GM19099 (cell line): Measurements from ENCODE around the gene CTDSPL.

Experiments used
- POLR2A ChIP-seq: IDR thresholded peaks from 3 replicates; pipeline ENCODE4 v1.6.1; 2011; ENCODE audit warnings: low read depth; ENCODE audit not compliant: insufficient read length; ENCODE audit errors: extremely low read depth

CTDSPL gene

DNA sequence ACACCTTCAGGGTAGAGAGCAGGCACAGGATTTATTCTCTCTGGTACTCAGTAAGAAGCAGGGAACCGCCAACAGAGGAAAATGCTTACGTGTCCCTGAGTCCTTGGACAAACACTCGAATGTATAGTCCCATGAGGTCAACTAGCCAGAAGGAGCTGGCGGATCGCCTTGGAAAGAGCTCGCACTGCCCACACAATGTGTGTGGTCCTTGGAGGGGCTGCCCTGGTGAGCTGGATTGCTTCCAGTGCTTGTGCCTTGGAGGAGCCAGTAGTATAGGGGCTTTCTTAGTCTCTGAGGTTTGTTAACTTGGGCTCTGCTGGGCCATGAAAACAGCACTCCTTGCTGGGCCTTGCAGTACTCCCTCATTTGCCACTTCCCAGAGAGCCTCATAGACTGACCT, 88.2 kb downstream of the CTDSPL start:
- TF ChIP-seq POLR2A: no peak

DNA sequence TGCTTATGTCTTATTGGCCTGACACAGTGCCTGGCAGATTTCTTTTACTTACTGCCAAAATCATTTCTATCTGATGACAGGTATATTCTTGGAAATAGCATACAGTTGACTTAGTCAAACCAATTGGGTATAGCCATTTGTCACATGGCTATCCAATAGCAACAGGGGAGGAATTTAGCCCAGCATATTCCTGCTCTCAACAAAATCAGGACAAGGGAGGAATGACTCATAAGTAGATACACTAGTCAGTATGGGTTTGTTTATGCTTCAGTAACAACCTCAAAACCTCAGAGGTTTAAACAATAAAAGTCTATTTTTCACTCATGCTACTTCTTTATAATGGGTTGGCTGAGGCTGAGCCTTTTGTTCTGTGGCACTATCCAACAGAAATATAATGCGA, 90.9 kb downstream of the CTDSPL start:
- no peak for TF ChIP-seq POLR2A

DNA sequence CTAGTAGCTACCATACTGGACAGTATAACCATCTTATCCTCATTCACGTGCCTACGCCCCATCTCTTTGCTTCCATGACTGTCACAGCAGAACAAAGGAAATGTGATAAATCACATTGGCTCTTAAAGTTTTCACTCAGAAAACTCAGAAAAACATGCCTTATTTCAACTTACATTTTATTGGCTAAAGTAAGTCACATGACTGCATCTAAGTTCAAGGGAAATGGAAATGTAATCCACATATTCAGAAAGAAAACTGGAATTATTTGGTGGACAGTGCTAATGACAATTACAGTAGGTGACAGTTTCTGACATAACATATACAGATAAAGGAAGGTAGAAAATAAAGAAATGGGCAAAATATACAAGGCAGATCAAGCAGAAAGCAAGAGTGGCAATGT, 91.5 kb downstream of the CTDSPL start:
- TF ChIP-seq POLR2A: no peak

DNA sequence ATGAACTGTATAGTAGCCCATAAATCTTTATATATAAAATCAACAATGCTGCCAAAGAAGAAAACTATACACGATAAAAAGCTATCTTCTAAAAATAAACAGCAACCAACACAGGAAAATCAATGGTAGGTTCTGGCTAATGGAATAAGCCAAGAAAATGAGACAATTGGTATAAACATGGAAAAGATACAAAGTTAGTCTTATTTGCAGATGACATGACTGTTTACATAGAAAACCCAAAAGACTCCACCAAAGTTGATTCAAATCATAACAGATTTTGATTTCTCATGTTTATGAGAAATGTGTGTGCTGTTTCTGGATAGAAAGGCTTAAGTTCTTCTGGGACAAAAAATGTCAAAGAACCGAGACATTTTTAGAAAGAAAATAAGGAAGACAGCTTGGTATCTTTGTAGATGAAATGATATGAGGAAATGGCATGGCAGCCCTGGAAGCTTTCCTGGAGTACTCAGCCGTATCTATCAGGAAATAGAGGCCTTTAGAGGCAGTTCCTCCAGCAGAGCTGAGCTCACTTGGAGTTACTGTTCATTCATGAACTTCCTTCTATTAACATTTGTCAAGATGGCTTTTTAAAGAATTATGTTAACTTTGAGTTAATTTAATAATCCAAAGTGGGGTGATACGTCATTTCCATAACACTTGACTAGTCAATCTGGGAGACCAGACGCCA, 92.2 kb downstream of the CTDSPL start:
- TF ChIP-seq POLR2A: no peak

DNA sequence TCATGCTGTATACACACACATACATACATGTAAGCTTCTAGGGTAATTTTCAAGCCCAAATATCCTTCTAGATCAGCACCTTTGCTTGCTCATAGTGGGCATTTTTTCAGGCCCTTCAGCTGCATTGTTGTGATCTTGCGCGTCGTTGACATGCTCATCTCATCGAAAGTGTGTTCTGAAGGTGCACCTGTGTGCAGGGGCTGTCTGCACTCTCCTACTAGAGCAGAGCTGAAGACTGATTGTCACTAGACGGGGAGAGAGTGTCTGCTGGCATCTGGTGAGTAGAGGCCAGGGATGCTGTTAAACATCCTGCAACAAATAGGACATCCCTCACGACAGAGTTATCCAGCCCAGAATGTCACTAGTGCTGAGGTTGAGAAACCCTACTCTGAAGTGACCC, 93.2 kb downstream of the CTDSPL start:
- TF ChIP-seq POLR2A: no peak

DNA sequence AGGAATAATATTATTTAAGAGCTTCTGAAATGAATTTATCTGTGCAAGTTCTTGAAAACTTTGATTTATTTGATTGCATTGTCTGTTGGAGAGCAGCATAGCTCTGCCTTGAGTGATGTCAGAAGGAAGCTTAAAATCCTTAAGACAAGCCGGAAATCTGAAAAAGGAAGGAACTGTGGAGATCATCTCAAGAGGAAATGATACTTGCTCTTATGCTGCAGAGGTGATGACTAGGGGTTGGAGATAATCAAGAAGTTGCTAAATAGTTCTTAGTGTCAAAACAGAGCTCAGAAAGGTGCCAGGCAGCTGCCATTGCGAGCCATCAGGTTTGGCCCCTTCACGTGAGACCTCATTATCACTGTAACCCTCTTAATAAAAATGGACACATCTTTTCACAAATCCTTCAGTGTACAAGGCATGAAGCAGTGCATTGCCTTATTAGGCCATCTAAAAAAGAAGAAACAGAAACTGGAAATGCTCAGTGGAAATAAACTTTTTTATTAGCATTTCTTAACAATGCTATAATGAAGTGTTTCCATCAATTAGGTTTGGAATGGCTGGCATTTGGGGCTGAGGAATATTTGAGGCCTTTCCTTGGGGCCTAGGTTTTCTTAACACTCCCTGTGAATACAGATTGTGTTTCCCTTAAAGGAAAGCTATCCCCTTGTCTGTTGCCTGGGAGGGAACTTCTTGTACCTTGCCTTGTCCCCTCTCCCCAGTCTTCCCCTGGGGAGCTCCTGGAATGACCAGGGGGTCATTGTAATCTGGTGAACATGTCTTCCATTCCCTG, 94.4 kb downstream of the CTDSPL start:
- TF ChIP-seq POLR2A: no peak

DNA sequence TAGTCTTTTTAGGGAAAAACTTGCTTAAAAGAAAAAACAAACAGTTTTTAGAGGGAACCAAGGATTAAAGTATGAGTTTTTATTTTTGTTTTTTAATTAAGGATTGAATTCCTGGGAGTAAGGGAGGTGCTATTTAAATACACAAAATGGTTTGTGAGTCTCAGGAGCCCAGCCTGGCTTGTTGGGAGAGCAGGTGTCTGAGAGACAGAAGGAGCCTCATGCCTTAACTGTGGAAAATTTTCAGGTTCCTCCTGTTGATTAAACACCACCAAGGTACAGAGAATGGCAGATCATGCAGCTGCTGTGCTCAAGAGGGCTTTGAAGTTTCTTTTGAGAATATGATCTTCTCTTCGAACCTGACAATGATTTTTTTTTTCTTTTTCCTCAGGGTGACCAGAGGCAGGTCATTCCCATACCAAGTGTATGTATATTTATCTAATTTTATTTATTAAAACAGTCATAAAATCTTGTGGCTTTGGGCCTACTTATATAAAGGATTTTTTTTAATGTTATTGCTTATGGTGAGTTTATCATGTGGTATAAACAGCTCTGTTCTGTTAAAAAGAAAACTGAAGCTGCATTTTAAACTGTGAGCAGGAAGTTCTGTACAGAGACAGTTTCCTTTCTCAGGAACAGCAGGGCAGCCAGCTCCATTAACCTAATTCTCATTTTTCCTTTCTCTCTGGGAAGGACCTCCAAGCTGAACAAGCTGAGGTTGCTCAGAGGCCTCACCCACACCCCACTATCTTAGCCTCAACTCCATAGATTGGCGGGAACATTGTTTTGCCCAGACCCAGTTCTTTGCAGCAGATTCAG, 95.3 kb downstream of the CTDSPL start:
- no peak for TF ChIP-seq POLR2A

DNA sequence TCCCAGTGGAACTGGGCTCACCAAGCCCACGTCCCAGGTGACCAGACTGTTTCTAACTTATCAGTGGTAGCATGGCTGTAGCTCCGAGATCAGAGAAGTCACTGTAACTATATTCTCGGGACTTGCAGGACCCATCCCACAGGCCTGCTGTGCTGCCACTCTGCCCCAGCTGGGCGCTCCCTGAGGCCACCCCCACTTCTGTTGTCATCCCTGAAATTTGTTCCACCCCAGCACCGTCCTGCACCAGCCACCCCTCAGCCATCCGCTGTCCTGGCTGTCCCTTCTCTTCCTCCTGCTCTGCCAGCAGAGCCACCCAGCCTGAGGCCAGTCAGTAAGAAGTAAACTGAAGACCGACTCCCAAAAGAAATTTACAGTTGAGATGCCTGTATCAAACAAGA, 95.9 kb downstream of the CTDSPL start:
- no peak for TF ChIP-seq POLR2A

DNA sequence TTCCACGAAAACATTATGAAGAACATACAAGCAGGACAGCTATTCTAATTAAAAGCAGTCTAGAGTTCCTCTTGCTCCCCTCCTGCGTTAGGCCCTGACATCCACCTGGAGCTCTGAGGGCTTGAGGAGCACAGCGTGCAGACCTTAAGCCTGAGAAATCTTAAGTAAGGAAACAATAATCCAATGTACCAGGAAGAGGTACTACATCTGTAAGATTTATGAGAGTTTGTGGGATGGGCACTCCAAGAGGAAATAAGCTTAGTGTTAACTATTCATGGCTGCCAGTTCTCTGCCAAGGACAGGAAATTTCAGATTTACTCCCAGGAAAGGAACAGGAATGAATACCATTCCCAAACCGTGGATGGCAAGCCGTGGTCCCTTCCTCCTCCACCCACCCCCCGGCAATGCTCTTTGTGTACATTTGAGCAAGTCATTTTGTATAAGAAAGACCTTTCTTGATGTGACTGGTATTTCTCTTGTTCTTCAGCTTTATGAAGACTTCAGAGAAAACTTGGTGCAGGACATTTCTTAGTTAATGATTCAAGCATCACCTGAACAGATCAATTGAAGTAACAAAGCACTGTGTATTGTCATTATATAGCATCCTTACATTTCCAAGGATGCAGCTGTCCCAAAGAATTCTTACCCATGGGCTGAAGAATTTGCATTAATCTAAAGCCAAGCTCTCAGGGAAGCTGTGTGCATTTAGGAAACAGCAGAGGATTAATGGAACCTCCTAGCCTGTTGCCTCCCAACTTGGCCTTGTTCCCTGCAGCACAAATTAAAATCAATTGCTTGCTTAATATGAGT, 100.1 kb downstream of the CTDSPL start:
- TF ChIP-seq POLR2A: no peak

DNA sequence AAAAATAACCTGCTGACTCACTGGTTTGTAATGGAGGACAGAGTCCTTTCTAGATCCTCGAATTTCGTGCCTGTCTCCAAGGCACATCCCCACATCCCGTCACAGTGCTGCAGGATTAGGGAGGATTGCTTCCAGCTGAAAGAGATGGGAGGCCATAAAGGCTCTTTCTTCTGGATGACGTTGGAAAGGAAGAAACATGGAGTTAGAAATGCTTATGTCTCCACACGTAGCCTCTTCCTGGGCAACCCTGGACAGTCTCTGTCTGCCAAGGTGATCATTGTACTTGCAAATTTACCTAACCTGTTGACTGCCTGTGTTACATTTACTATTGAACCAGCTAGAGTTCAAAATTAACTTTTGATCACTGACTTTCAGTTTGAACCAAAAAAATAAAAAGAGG, 101.3 kb downstream of the CTDSPL start:
- no peak for TF ChIP-seq POLR2A

DNA sequence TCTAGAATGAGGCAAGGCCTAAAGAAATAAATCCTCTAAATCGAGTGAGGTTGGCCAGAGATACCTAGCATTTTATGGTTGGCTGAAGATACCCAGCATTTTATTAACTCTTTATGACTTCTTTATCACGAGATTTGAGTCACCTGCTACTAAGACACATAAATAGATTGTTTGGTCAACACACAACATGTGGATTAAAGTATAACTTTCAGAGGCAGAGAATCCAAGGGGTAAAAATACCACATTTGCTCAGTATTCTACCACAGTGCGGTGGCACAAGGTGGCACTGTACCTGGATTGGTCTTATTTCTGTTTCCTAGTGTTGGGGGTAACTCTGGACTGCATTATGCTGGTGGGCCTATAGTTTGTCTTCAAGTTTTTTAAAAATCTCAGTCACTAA, 102.0 kb downstream of the CTDSPL start:
- TF ChIP-seq POLR2A: no peak

DNA sequence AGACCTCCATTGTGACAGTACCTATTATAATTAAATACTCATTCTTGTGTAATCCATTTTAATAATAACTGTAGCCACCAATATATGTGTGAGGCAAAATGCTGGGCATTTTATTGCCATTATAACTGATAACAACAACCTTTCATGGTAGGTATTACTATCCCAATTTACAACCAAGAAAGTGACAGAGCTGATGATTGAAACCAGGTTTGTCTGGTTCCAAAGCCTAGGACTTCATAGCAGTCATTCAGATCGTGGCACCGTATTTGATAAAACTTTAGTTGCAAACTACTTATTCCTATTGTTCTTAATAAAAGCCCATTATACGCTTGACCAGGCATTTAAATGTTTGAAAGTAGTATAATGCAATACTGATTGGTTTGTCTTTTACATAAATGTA, 102.5 kb downstream of the CTDSPL start:
- no peak for TF ChIP-seq POLR2A

DNA sequence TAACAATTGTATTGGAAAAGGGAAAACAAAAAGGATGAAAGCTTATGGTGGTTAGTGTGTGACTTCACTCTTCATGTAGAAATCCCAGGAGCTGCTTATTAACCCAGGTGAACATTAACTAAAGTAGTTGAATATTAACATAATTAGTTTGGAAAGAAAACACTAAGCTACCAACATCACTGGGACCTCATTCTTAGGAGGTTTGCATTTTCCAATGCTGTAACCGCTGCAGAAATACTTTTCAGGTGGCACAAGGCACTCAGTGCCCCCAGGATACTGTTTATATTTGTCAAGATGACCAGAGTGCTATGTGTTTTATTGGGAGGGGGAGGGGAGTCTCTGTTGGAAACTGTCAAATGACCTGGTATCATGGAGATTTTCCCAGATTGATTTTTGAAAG, 103.0 kb downstream of the CTDSPL start:
- no peak for TF ChIP-seq POLR2A

DNA sequence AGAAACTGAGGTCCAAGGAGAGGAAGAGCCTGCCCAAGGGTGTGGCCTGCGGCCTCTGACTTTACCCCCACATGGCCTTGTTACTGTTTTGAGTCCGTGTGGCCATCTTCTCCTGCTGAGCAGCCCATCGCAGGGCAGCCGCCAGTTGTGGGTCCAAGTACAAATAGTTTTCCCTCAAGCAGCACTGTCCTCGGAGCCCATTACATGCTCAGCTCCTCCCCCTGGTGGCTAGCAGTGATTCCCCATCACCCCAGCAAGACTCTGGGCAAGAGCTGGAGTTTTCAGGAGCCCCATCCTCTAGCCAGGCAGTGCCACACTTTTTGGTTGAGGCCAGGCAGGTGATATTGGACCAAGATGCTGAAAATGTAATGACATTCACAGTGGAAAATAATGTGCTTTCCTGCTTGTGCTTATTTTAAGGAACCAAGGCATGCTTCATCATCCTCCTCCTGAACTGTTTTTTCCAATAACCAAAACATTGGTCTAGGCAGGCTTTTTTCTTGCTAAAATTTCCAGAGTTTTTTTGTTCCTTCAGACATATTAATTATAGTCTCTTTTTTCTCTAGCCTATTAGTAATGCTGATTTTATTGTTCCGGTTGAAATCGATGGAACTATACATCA, 105.7 kb downstream of the CTDSPL start:
- TF ChIP-seq POLR2A: no peak
